Activated CD8-positive, alpha-beta memory T cell treated with anti-CD3 and anti-CD28 coated beads, Interleukin-2, amount 10 ng/mL, durations not matched to agents 7 days and 5 days (primary cell): Measurements from ENCODE around the gene IFIT1B. TPM values are rescaled to one million over a fixed set of nuclear protein-coding genes. Genes with fewer than 3 reads are reported as not detected.
A peak's percentile ranks its signal among the peaks of the same experiment; 100 is the strongest.
"Not testable (repeated sequence)": the region's sequence is repeated elsewhere in the genome, so short reads cannot be mapped to it uniquely, and the experiment has no call there.

Experiments
- ATAC-seq: fragments of 150-1000 bp; cut with Tn5 transposase; one replicate; pipeline ENCODE4 v1.10.0; 2021; ENCODE audit warnings: moderate library complexity
- CTCF ChIA-PET: fragments of 350-600 bp; sonication (Branson Sonifier 250); formaldehyde crosslinking; loops from one replicate; lab custom pipeline; 2021; ENCODE audit warnings: antibody characterized with exemption; lab: Charles Lee
- DNase-seq: peaks from one replicate; pipeline ENCODE4 v3.0.0-alpha.2; 2020
- H3K27ac Mint-ChIP-seq: one replicate; pipeline ENCODE4 v1.8.0; 2021; ENCODE audit warnings: mild to moderate bottlenecking, mixed read lengths
- H3K27me3 Mint-ChIP-seq: one replicate; pipeline ENCODE4 v1.8.0; 2021; ENCODE audit warnings: mixed read lengths
- H3K36me3 Mint-ChIP-seq: one replicate; pipeline ENCODE4 v1.8.0; 2021; ENCODE audit warnings: mild to moderate bottlenecking, mixed read lengths
- H3K4me1 Mint-ChIP-seq: one replicate; pipeline ENCODE4 v1.8.0; 2021; ENCODE audit warnings: mixed read lengths
- H3K4me3 Mint-ChIP-seq: one replicate; pipeline ENCODE4 v1.8.0; 2021; ENCODE audit warnings: mild to moderate bottlenecking, moderate library complexity, mixed read lengths
- H3K9me3 Mint-ChIP-seq: one replicate; pipeline ENCODE4 v1.8.0; 2022; ENCODE audit warnings: low read depth, mixed read lengths
- total RNA-seq, 2 experiments: library from RNA; stranded (reverse); gene quantifications; one replicate each; pipeline ENCODE4 v1.2.3, GENCODE V29; 2021

IFIT1B gene
- total RNA-seq: under 1 TPM in 1 of 2 experiments, not detected in 1; 0.29 TPM

GRCh38 chr10:89377705-89378637 is at the start of gene IFIT1B:
IFIT1B (plus strand) TSS chr10:89378056; CDS start chr10:89378136, 80 bp downstream.
- H3K9me3 Mint-ChIP-seq: no peaks in the 10 kb centered on the region
- H3K27me3 Mint-ChIP-seq: peaks cover 11% of the 10 kb centered on the region
- DNase-seq: no peak
- no peaks in the 10 kb centered on the region for H3K36me3 Mint-ChIP-seq
- no peak for ATAC-seq
- CTCF ChIA-PET: interaction anchor here (1.5 to 1.6 kb wide), 3 partner anchors 9 to 14 kb away, joined by 3 to 5 read pairs (median 5); no protein-coding TSS in a partner anchor
- H3K4me1 Mint-ChIP-seq: peaks cover 5% of the 10 kb centered on the region
- no peak within 1 kb of the TSS for H3K4me3 Mint-ChIP-seq
- H3K27ac Mint-ChIP-seq: no peak within 1 kb of the TSS

- CTCF ChIA-PET: no interaction called here
- Mint-ChIP-seq H3K36me3 (peaks cover 80% of the 10 kb centered on the region), H3K4me3 (peak overlapping the region; percentile 88), H3K9me3 (no peaks in the 10 kb centered on the region), H3K4me1 (peaks cover 55% of the 10 kb centered on the region), H3K27ac (peak overlapping the region; percentile 95), H3K27me3 (peaks cover 3% of the 10 kb centered on the region)
- ATAC-seq (no peak), DNase-seq (no peak)
These were observed 48.7 kb upstream of the IFIT1B start for GRCh38 chr10:89329151-89329550.

GRCh38 chr10:89330014-89330413 is 47.8 kb upstream of the IFIT1B start:
- H3K27me3 Mint-ChIP-seq, DNase-seq, ATAC-seq, H3K9me3 Mint-ChIP-seq: not testable (repeated sequence)
- H3K4me1 Mint-ChIP-seq: peaks cover 60% of the 10 kb centered on the region
- peaks cover 80% of the 10 kb centered on the region for H3K36me3 Mint-ChIP-seq
- CTCF ChIA-PET: interaction anchor here (0.9 to 1.4 kb wide), 2 partner anchors 28 to 78 kb away, joined by 3 read pairs; partner anchors contain the start of gene IFIT2
- H3K27ac Mint-ChIP-seq: peak overlapping the region; percentile 95
- peak overlapping the region; percentile 88 for H3K4me3 Mint-ChIP-seq

- H3K27me3 Mint-ChIP-seq: peaks cover 8% of the 10 kb centered on the region
- CTCF ChIA-PET: interaction anchor here (0.9 to 1.4 kb wide), 2 partner anchors 29 to 79 kb away, joined by 3 read pairs; partner anchors contain the start of gene IFIT2
- H3K9me3 Mint-ChIP-seq: no peaks in the 10 kb centered on the region
- peak overlapping the region; percentile 95 for H3K27ac Mint-ChIP-seq
- ATAC-seq (no peak), DNase-seq (no peak)
- peaks cover 67% of the 10 kb centered on the region for H3K4me1 Mint-ChIP-seq
- peaks cover 80% of the 10 kb centered on the region for H3K36me3 Mint-ChIP-seq
- H3K4me3 Mint-ChIP-seq: peak overlapping the region; percentile 88
These were observed 47.2 kb upstream of the IFIT1B start for GRCh38 chr10:89330537-89331212.

- CTCF ChIA-PET: interaction anchor here (1.2 to 1.4 kb wide), 4 partner anchors 30 to 87 kb away, joined by 3 to 5 read pairs (median 4); partner anchors contain the start of gene IFIT2
- ATAC-seq, H3K27me3 Mint-ChIP-seq, H3K9me3 Mint-ChIP-seq, DNase-seq: not testable (repeated sequence)
- Mint-ChIP-seq H3K4me3 (peak overlapping the region; percentile 88), H3K27ac (peak overlapping the region; percentile 95), H3K36me3 (peaks cover 83% of the 10 kb centered on the region), H3K4me1 (peaks cover 75% of the 10 kb centered on the region)
These were observed 46.3 kb upstream of the IFIT1B start for GRCh38 chr10:89331487-89332122.

- peak overlapping the region; percentile 94 for H3K27ac Mint-ChIP-seq
- no peaks in the 10 kb centered on the region for H3K9me3 Mint-ChIP-seq
- DNase-seq: peak; percentile 58
- peak overlapping the region; percentile 88 for H3K4me3 Mint-ChIP-seq
- peak; percentile 63 for ATAC-seq
- H3K36me3 Mint-ChIP-seq: peaks cover 85% of the 10 kb centered on the region
- peaks cover 8% of the 10 kb centered on the region for H3K27me3 Mint-ChIP-seq
- CTCF ChIA-PET: interaction anchor here (0.7 to 1.2 kb wide), 4 partner anchors 37 to 86 kb away, joined by 3 to 5 read pairs (median 4); no protein-coding TSS in a partner anchor
- H3K4me1 Mint-ChIP-seq: peaks cover 75% of the 10 kb centered on the region
These were observed 45.7 kb upstream of the IFIT1B start for GRCh38 chr10:89332123-89332633.

GRCh38 chr10:89335226-89335625 is 42.6 kb upstream of the IFIT1B start:
- peaks cover 80% of the 10 kb centered on the region for H3K4me1 Mint-ChIP-seq
- DNase-seq (no peak), ATAC-seq (no peak)
- H3K4me3 Mint-ChIP-seq: peak overlapping the region; percentile 24
- H3K36me3 Mint-ChIP-seq: peaks cover 90% of the 10 kb centered on the region
- H3K27ac Mint-ChIP-seq: no peak overlapping the region
- H3K9me3 Mint-ChIP-seq: no peaks in the 10 kb centered on the region
- peaks cover 8% of the 10 kb centered on the region for H3K27me3 Mint-ChIP-seq
- CTCF ChIA-PET: interaction anchor here (1.0 kb wide), 1 partner anchor 306 kb away, joined by 4 read pairs; no protein-coding TSS in a partner anchor

GRCh38 chr10:89336241-89336640 is 41.6 kb upstream of the IFIT1B start:
- Mint-ChIP-seq H3K4me3 (no peak overlapping the region), H3K9me3 (no peaks in the 10 kb centered on the region), H3K27ac (no peak overlapping the region), H3K36me3 (peaks cover 90% of the 10 kb centered on the region), H3K4me1 (peaks cover 71% of the 10 kb centered on the region), H3K27me3 (peaks cover 8% of the 10 kb centered on the region)
- DNase-seq (no peak), ATAC-seq (no peak)
- CTCF ChIA-PET: no interaction called here

- DNase-seq (peak; percentile 66), ATAC-seq (peak; percentile 54)
- H3K9me3 Mint-ChIP-seq: no peaks in the 10 kb centered on the region
- peaks cover 8% of the 10 kb centered on the region for H3K27me3 Mint-ChIP-seq
- CTCF ChIA-PET: no interaction called here
- peak overlapping the region; percentile 56 for H3K27ac Mint-ChIP-seq
- H3K4me3 Mint-ChIP-seq: no peak overlapping the region
- H3K4me1 Mint-ChIP-seq: peaks cover 61% of the 10 kb centered on the region
- peaks cover 88% of the 10 kb centered on the region for H3K36me3 Mint-ChIP-seq
These were observed 40.4 kb upstream of the IFIT1B start for GRCh38 chr10:89337484-89337883.

GRCh38 chr10:89338713-89339112 is 39.1 kb upstream of the IFIT1B start:
- Mint-ChIP-seq H3K4me3 (no peak overlapping the region), H3K36me3 (peaks cover 83% of the 10 kb centered on the region), H3K4me1 (peaks cover 50% of the 10 kb centered on the region), H3K9me3 (no peaks in the 10 kb centered on the region), H3K27me3 (peaks cover 8% of the 10 kb centered on the region), H3K27ac (no peak overlapping the region)
- CTCF ChIA-PET: no interaction called here
- DNase-seq (no peak), ATAC-seq (no peak)

- peaks cover 41% of the 10 kb centered on the region for H3K4me1 Mint-ChIP-seq
- DNase-seq (no peak), ATAC-seq (no peak)
- H3K4me3 Mint-ChIP-seq: no peak overlapping the region
- peaks cover 8% of the 10 kb centered on the region for H3K27me3 Mint-ChIP-seq
- peaks cover 75% of the 10 kb centered on the region for H3K36me3 Mint-ChIP-seq
- no peak overlapping the region for H3K27ac Mint-ChIP-seq
- CTCF ChIA-PET: no interaction called here
- H3K9me3 Mint-ChIP-seq: no peaks in the 10 kb centered on the region
These were observed 38.0 kb upstream of the IFIT1B start for GRCh38 chr10:89339875-89340274.

- Mint-ChIP-seq H3K4me1 (peaks cover 24% of the 10 kb centered on the region), H3K36me3 (peaks cover 58% of the 10 kb centered on the region), H3K9me3 (no peaks in the 10 kb centered on the region), H3K4me3 (no peak overlapping the region), H3K27ac (no peak overlapping the region), H3K27me3 (no peaks in the 10 kb centered on the region)
- ATAC-seq (no peak), DNase-seq (no peak)
- CTCF ChIA-PET: interaction anchor here (1.5 kb wide), 1 partner anchor 80 kb away, joined by 4 read pairs; no protein-coding TSS in a partner anchor
These were observed 36.2 kb upstream of the IFIT1B start for GRCh38 chr10:89341649-89342048.
